GM10266 (cell line): ENCODE data around the gene DENND1B.

Source experiments
- DNase-seq: peaks from one replicate; pipeline ENCODE4 v3.0.0; 2012; ENCODE audit errors: extremely low spot score
- TF ChIP-seq, protein P1 (sequence below): IDR thresholded peaks from 2 replicates; pipeline ENCODE4 v1.5.1; 2012; ENCODE audit warnings: mild to moderate bottlenecking, low read depth; ENCODE audit not compliant: control insufficient read depth, insufficient read depth; ENCODE audit errors: missing control alignments

DENND1B gene

DNA sequence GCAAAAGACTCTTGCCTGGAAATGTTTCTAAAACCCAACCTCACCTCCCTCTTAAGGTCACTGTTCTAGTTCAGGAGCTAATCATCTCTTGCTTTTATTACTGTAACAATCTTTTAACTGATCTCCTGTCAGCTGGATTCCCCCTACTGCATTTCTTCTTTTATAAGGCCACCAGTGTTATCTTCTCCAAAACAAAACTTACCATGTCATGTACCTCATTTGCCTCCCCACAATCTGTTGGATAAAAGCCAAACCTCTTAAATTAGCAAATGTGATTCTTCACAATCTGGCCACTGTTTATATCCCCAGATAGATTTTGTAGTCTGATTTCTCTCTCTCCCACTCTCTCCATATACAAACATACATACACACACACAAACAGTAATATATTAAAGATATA is 143.3 kb downstream of the DENND1B start:
- DNase-seq = no peak
- TF ChIP-seq, protein P1, sequence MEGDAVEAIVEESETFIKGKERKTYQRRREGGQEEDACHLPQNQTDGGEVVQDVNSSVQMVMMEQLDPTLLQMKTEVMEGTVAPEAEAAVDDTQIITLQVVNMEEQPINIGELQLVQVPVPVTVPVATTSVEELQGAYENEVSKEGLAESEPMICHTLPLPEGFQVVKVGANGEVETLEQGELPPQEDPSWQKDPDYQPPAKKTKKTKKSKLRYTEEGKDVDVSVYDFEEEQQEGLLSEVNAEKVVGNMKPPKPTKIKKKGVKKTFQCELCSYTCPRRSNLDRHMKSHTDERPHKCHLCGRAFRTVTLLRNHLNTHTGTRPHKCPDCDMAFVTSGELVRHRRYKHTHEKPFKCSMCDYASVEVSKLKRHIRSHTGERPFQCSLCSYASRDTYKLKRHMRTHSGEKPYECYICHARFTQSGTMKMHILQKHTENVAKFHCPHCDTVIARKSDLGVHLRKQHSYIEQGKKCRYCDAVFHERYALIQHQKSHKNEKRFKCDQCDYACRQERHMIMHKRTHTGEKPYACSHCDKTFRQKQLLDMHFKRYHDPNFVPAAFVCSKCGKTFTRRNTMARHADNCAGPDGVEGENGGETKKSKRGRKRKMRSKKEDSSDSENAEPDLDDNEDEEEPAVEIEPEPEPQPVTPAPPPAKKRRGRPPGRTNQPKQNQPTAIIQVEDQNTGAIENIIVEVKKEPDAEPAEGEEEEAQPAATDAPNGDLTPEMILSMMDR = no peak

DNA sequence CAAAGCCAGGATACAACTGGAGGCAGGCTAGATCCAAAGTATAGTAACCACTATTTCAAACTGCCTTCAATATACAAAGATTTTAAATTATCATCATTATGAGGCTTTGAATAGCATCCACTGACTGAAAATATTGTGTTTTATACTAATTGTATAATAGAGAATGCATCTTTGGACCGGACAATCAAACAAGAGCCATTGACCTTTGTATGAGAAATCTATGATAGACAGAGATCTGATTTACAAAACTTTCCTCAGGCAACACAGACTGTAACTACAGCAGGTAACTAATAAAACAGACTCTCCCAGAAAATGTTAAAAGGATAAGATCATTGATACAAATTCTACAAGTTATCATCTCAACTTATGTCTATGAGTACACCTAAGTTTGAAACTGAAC is 152.9 kb downstream of the DENND1B start:
- TF ChIP-seq, protein P1 = no peak
- no peak for DNase-seq

- TF ChIP-seq, protein P1 = no peak
- DNase-seq = no peak
Measured at GRCh38 chr1:197621761-197622160, 153.5 kb downstream of the DENND1B start.

DNA sequence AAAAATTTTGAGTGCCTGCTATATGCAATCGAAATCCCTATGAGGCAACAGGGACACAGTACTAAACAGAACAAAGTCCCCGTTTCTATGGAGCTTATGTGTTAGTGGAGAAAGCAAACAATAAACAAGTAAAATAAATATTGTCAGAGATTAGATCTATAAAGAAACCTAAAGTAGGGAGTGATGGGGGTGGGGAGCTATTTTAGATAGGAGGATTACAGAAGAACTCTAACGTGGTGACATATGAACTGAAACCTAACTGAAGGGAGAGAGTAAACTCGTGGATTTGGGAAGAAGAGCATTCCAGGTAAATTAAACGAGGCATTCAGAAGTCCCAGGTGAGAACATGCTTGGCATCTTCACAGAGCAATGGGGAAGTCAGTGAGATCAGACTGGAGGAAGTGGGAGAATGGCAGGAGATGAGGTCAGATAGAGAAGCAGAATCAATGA is 154.5 kb downstream of the DENND1B start:
- no peak for DNase-seq
- TF ChIP-seq, protein P1 = no peak

- TF ChIP-seq, protein P1 = no peak
- DNase-seq = no peak
Measured at GRCh38 chr1:197619008-197619640, 156.2 kb downstream of the DENND1B start.

GRCh38 chr1:197618061-197618460 is 157.2 kb downstream of the DENND1B start:
- TF ChIP-seq, protein P1 = no peak
- no peak for DNase-seq

DNA sequence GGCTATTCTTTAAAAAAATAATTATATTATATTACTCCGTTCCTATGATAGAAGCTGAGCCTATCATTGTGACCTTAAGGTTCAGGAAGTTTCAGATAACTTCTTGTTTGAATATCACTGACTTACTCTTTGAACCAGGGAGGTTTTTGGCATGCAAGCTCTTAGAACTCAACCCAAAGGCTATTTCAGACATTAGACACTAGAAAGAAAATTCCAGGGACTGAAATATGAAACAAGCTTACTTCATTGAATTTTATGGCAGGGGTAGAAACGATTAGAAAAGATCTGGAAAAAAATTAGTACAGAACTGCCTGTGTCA is 159.6 kb downstream of the DENND1B start:
- no peak for DNase-seq
- TF ChIP-seq, protein P1 = no peak
